Testis (tissue), 2 donors: ENCODE data around the gene SRP54.

Experiments
- POLR2A ChIP-seq: fragments of 450-650 bp; IDR thresholded peaks from one replicate; pipeline ENCODE4 v1.6.1; 2017; ENCODE audit warnings: antibody characterized with exemption, mild to moderate bottlenecking, moderate library complexity
- TF ChIP-seq, protein P1 (sequence below), 3 experiments: fragments of 450-650 bp in 2 of 3; fragments of 200-600 bp in 1 of 3; sonication (generic) in 1 of 3; IDR thresholded peaks; one replicate each; pipeline ENCODE4 v1.5.1; 2016 to 2019; ENCODE audit warnings: antibody characterized with exemption in 3 of 3, mild to moderate bottlenecking in 2 of 3, moderate library complexity in 1 of 3

DNA sequence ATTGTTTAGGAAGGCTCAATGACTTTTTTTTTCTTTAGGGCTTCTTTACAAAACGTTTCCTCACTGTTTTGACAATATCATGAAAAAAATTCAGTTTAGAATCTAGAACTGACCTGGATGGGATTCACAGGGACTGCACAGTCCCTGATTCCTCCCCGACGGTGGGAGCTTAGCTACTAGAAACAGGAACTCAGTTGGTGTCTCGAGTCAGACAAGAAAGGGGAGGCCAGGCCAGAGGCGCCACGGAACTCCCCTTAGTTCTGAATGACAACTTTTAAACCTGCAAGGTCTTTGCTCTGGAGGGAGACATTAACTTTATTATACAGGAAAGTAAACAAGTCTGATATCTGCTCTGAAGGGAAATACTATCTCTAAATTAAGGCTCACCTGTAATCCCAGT lies 45.4 kb upstream of the SRP54 start:
- TF ChIP-seq, protein P1, sequence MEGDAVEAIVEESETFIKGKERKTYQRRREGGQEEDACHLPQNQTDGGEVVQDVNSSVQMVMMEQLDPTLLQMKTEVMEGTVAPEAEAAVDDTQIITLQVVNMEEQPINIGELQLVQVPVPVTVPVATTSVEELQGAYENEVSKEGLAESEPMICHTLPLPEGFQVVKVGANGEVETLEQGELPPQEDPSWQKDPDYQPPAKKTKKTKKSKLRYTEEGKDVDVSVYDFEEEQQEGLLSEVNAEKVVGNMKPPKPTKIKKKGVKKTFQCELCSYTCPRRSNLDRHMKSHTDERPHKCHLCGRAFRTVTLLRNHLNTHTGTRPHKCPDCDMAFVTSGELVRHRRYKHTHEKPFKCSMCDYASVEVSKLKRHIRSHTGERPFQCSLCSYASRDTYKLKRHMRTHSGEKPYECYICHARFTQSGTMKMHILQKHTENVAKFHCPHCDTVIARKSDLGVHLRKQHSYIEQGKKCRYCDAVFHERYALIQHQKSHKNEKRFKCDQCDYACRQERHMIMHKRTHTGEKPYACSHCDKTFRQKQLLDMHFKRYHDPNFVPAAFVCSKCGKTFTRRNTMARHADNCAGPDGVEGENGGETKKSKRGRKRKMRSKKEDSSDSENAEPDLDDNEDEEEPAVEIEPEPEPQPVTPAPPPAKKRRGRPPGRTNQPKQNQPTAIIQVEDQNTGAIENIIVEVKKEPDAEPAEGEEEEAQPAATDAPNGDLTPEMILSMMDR (IDR thresholded peaks at IDR 0.05): no peak
- TF ChIP-seq POLR2A: no peak
